OCI-LY1 (cell line): Measurements from ENCODE around the gene NUAK1.

Experiments
- H2AFZ ChIP-seq: fragments of 200-600 bp; sonication (generic), shearing (Covaris generic); 2 replicates; pipeline ENCODE4 v1.6.0; 2014; ENCODE audit warnings: antibody characterized with exemption, mild to moderate bottlenecking, low read length
- H3F3A ChIP-seq: fragments of 200-600 bp; sonication (generic), shearing (Covaris generic); 2 replicates; pipeline ENCODE4 v1.6.0; 2014; ENCODE audit warnings: mild to moderate bottlenecking, antibody characterized with exemption, low read length, moderate library complexity; ENCODE audit not compliant: insufficient read depth
- H3K27ac ChIP-seq: fragments of 200-600 bp; sonication (generic); 2 replicates; pipeline ENCODE4 v1.5.1; 2014; ENCODE audit warnings: low read length, mixed run types, mild to moderate bottlenecking, low read depth; ENCODE audit not compliant: poor library complexity, severe bottlenecking
- H3K27me3 ChIP-seq: fragments of 200-600 bp; sonication (generic); 2 replicates; pipeline ENCODE4 v1.6.0; 2014; ENCODE audit warnings: antibody characterized with exemption, mild to moderate bottlenecking, low read length, moderate library complexity; ENCODE audit not compliant: insufficient read depth
- H3K36me3 ChIP-seq: fragments of 200-600 bp; sonication (generic); 2 replicates; pipeline ENCODE4 v1.6.1; 2014; ENCODE audit warnings: mild to moderate bottlenecking, antibody characterized with exemption, low read length, moderate library complexity, mixed read lengths; ENCODE audit not compliant: insufficient read depth
- H3K4me1 ChIP-seq: fragments of 200-600 bp; sonication (generic); 2 replicates; pipeline ENCODE4 v1.5.1; 2014; ENCODE audit warnings: mild to moderate bottlenecking, low read length, moderate library complexity; ENCODE audit not compliant: insufficient read depth, severe bottlenecking
- H3K4me2 ChIP-seq: fragments of 200-600 bp; sonication (generic), shearing (Covaris generic); 2 replicates; pipeline ENCODE4 v1.6.1; 2014; ENCODE audit warnings: low read length
- H3K4me3 ChIP-seq: fragments of 200-600 bp; sonication (generic); 2 replicates; pipeline ENCODE4 v1.5.1; 2014; ENCODE audit warnings: low read length, low read depth, mild to moderate bottlenecking, mixed read lengths; ENCODE audit not compliant: poor library complexity, severe bottlenecking
- H3K79me2 ChIP-seq: fragments of 200-600 bp; shearing (Covaris generic); 2 replicates; pipeline ENCODE4 v1.6.1; 2016; ENCODE audit warnings: mixed run types, low read length, mixed read lengths; ENCODE audit not compliant: insufficient read depth
- H3K9ac ChIP-seq: fragments of 200-600 bp; sonication (generic), shearing (Covaris generic); 2 replicates; pipeline ENCODE4 v1.6.1; 2014; ENCODE audit warnings: mild to moderate bottlenecking, low read length, mixed read lengths
- H3K9me2 ChIP-seq: fragments of 200-600 bp; sonication (generic), shearing (Covaris generic); 2 replicates; pipeline ENCODE4 v1.6.1; 2014; ENCODE audit warnings: low read depth, mild to moderate bottlenecking, low read length, mixed read lengths
- H3K9me3 ChIP-seq: fragments of 200-600 bp; shearing (Covaris generic); 2 replicates; pipeline ENCODE4 v1.6.1; 2014; ENCODE audit warnings: low read length, mixed read lengths
- H4K20me1 ChIP-seq: fragments of 200-600 bp; sonication (generic), shearing (Covaris generic); 2 replicates; pipeline ENCODE4 v1.6.0; 2016; ENCODE audit warnings: mild to moderate bottlenecking, low read length; ENCODE audit not compliant: insufficient read depth
- CTCF ChIP-seq: fragments of 200-600 bp; sonication (generic), shearing (Covaris generic); IDR thresholded peaks from 2 replicates; pipeline ENCODE4 v1.5.1; 2017; ENCODE audit warnings: mild to moderate bottlenecking, antibody characterized with exemption, low read length, moderate library complexity, mixed read lengths
- EZH2 ChIP-seq: fragments of 200-600 bp; sonication (generic), shearing (Covaris generic); IDR thresholded peaks from 2 replicates; pipeline ENCODE4 v1.8.0; 2017; ENCODE audit warnings: borderline replicate concordance, mixed run types, mild to moderate bottlenecking, antibody characterized with exemption, low read length, moderate library complexity, mixed read lengths

The NUAK1 gene

GRCh38 chr12:106187155-106187789, 48.5 kb upstream of the NUAK1 start:
- H3K79me2 ChIP-seq = no peaks in the 10 kb centered on the region
- H3K9me3 ChIP-seq = no peaks in the 10 kb centered on the region
- H4K20me1 ChIP-seq = no peaks in the 10 kb centered on the region
- no peak overlapping the region for H3K9ac ChIP-seq
- no peaks in the 10 kb centered on the region for H3K27me3 ChIP-seq
- no peak overlapping the region for H2AFZ ChIP-seq
- TF ChIP-seq EZH2 (no peak), CTCF (no peak)
- no peak overlapping the region for H3K4me3 ChIP-seq
- no peaks in the 10 kb centered on the region for H3K9me2 ChIP-seq
- H3K27ac ChIP-seq = no peak overlapping the region
- no peaks in the 10 kb centered on the region for H3K4me1 ChIP-seq
- no peaks in the 10 kb centered on the region for H3F3A ChIP-seq
- H3K4me2 ChIP-seq = no peak overlapping the region
- no peaks in the 10 kb centered on the region for H3K36me3 ChIP-seq

GRCh38 chr12:106183735-106184134, 45.0 kb upstream of the NUAK1 start:
- Histone ChIP-seq H3K4me1 (no peaks in the 10 kb centered on the region), H4K20me1 (no peaks in the 10 kb centered on the region), H3K4me3 (no peak overlapping the region), H3F3A (no peaks in the 10 kb centered on the region), H3K27ac (no peak overlapping the region), H3K27me3 (no peaks in the 10 kb centered on the region), H3K4me2 (no peak overlapping the region), H3K36me3 (no peaks in the 10 kb centered on the region), H2AFZ (no peak overlapping the region), H3K9me3 (no peaks in the 10 kb centered on the region), H3K9me2 (no peaks in the 10 kb centered on the region), H3K79me2 (no peaks in the 10 kb centered on the region), H3K9ac (no peak overlapping the region)
- TF ChIP-seq EZH2 = no peak
- no peak for TF ChIP-seq CTCF

GRCh38 chr12:106181401-106182114, 42.8 kb upstream of the NUAK1 start:
- Histone ChIP-seq H3F3A (no peaks in the 10 kb centered on the region), H3K9ac (no peak overlapping the region), H3K27ac (no peak overlapping the region), H3K27me3 (no peaks in the 10 kb centered on the region), H3K4me2 (no peak overlapping the region), H3K36me3 (no peaks in the 10 kb centered on the region), H4K20me1 (no peaks in the 10 kb centered on the region), H2AFZ (no peak overlapping the region), H3K4me3 (no peak overlapping the region), H3K9me2 (no peaks in the 10 kb centered on the region), H3K79me2 (no peaks in the 10 kb centered on the region), H3K9me3 (no peaks in the 10 kb centered on the region), H3K4me1 (no peaks in the 10 kb centered on the region)
- no peak for TF ChIP-seq CTCF
- TF ChIP-seq EZH2 = no peak
